ENCODE measurements around the gene TUBA4B. TPM values are rescaled to one million over a fixed set of nuclear protein-coding genes. Genes with fewer than 3 reads are reported as not detected.

The TUBA4B gene
- 0.17 TPM in 1 of 2 replicates, not detected in the other for total RNA-seq

DNA sequence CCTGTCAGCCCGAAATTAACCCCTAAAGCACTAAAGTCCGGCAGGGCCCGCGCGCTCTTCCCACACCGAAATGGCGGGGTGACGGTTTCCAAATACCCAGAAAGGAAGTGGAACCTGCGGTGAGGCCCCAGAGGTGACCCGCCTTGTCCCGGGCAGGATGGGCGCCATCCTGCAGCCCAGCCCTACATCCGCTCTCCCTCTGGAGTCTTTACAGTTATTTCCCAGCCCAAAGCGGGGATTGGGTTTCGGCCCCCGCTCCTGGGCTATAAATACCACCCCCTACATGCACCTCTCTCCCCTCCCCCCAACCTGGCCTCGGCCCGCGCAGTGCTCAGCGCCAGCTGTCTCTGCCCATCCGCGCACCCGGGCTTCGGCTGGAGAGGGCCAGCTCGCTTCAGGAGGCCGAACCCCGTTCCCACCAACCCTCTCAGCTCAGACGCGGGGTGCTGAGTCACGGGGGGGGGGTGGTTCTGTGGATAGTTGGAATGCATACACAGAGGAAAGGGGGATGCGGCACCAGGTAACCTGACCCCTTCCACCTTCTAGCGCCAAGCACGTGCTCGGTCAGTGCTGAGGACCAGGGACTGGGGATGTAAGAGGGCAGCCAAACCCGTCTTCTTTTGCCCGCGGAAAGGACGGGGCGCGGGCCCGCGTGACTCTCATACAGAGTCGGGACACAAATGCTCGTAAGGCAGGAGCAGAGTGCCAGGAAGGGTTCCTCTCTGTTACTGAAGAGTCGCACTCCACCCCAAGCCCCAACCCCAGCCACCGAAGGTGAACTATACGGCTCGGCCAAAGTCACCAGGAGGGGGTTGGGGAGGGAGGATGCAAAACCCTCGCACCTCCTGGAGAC, at the start of gene TUBA4B:
TUBA4B (plus strand) TSS at position 344 of the 853 bp plus-strand sequence; CDS start at position 509, 165 bp downstream.
- intact Hi-C loops (cut with micrococcal nuclease) = loop anchor here (1.0 to 5.0 kb wide), 10 partner anchors 8 to 982 kb away; partner anchors contain the start of genes AAMP, ANKZF1, ATG9A and DNAJB2

DNA sequence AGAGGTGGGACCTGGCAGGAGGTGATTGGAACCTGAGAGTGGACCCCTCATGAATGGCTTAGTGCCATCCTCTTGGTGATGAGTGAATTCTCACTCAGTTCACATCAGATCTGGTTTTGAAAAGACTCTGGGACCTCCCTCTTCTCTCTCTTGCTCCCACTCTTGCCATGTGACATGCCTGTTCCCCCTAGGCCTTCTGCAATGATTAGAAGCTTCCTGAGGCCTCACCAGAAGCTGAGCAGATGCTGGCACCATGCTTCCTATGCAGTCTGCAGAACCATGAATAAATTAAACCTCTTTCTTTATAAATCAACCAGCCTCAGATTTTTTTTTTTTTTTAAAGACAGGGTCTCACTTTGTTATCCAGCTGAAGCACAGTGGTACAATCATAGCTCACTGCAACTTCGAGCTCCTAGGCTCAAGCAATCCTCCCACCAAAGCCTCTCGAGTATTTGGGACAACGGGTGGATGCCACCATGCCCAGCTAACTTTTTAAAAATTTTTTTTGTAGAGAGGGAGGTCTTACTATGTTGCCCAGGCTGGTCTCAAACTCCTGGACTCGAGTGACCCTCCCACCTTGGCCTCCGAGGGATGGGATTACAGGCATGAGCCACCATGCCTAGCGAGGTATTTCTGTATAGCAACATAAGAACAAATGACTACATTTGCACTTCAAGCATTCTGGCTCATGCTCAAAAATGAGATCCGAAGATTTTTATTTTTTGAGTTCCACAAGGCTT, 48.4 kb upstream of the TUBA4B start:
- intact Hi-C loops (cut with micrococcal nuclease) = loop anchor here (5.0 kb wide), 2 partner anchors 338 to 492 kb away; partner anchors contain the start of genes CHPF, TMEM198 and TTLL4

DNA sequence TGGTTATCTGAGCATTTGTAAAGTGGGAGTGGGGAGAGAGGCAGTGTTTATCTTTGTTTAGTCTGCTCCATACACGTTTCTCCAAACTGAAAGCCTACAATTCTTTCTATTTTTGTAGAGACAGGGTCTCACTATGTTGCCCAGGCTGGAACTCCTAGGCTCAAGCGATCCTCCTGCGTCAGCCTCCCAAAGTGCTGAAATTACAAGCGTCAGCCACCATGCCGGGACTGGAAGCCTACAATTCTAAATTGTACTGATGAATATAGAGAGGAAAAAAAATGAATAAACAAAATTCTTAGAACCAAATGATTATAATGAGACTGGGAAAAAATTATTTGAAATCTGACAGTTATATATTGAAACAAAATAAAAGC, 47.9 kb upstream of the TUBA4B start:
- intact Hi-C loops (cut with micrococcal nuclease) = loop anchor here (5.0 kb wide), 2 partner anchors 337 to 493 kb away; partner anchors contain the start of genes CHPF, TMEM198 and TTLL4

DNA sequence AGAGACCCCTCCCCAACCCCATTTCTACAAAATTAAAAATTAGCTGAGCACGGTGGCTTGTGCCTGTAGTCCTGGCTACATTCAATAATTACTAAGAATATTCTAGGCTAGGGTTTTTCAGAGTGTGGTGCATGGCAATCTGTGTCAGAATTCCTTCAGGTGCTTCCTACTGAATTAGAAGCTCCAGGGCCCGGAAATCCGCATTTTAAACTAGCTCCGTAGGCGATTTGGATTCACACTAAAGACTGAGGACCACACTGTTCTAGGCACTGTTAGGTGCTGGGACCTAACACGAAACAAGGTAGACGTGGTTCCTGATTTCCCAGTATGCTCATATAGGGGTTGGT, 47.1 kb upstream of the TUBA4B start:
- intact Hi-C loops (cut with micrococcal nuclease) = loop anchor here (1.0 to 5.0 kb wide), 15 partner anchors 13 to 809 kb away; partner anchors contain the start of genes ANKZF1, ATG9A, CHPF and CNOT9

DNA sequence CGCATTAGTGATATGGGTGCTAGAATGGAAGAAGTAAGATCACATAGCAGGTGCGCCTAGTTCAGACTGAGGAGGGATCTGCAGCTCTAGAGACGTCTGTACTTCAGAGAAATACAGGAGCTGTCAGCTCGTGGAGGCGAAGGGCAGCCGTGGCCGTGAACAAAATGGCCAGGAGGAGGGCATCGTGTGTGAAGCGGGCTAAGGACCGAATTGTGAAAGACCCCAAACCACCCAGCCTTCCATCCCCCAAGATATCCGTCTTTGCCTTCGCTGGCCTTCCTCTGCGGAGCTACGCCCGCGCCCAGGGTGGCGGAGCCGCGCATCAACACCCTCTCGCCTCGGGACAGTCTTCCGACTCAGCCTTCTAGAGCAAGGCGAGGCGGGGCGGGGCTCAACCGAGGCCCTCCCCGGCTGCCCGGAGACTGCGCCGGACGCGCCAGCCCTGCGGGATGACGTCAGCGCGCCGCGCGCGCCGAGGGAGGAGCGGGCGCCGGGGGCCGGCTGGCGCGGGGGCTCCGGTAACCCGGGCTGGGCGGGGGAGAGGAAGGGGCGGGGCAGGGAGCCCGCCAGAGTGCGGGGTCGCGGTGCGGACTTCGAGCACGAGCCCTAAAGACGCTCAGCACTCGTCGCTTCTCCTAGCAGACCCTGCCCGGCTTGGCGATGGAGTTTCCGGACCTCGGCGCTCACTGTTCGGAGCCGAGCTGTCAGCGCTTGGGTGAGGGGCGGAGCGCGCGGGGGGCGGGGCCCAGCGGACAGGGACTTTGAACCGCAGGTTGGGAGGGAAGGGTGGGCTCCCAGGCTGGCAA, 46.5 kb upstream of the TUBA4B start, which contains the start of gene ZFAND2B:
ZFAND2B (plus strand) TSS at position 455 of the 806 bp plus-strand sequence; CDS start at position 661, 206 bp downstream.
- intact Hi-C loops (cut with micrococcal nuclease) = loop anchor here (1.0 to 5.0 kb wide), 15 partner anchors 13 to 810 kb away; partner anchors contain the start of genes ANKZF1, ATG9A, CHPF and CNOT9

DNA sequence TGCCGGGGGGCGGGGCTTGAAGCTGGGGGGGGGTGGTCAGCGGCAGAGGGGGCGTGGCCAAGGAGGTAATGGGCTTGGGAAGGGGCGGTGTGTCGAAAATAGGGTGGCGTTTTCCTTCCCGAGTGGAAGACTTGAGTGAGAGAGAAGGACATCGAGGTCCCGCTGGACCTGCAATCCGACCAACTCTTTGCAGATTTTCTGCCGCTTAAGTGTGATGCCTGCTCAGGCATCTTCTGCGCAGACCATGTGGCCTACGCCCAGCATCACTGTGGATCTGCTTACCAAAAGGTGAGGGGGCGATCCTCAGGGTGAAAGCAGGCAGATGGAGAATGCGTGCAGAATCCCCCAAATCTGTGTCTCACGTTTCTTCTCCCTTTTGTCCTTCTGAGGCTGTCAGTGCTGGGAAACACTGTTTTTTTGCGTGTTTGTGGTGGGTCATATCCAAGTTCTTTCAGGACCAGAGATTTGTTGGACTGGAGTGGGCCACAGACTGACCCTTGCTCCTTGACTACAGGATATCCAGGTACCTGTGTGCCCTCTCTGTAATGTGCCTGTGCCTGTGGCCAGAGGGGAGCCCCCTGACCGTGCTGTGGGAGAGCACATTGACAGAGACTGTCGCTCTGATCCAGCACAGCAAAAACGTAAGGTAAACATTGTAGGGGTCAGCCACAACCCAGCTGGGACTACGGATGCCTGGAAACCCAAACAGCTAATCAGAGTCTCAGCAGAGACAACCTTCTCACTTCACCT, 45.7 kb upstream of the TUBA4B start:
- intact Hi-C loops (cut with micrococcal nuclease) = loop anchor here (2.0 to 5.0 kb wide), 4 partner anchors 299 to 811 kb away; partner anchors contain the start of genes CHPF, TMEM198 and TTLL4

DNA sequence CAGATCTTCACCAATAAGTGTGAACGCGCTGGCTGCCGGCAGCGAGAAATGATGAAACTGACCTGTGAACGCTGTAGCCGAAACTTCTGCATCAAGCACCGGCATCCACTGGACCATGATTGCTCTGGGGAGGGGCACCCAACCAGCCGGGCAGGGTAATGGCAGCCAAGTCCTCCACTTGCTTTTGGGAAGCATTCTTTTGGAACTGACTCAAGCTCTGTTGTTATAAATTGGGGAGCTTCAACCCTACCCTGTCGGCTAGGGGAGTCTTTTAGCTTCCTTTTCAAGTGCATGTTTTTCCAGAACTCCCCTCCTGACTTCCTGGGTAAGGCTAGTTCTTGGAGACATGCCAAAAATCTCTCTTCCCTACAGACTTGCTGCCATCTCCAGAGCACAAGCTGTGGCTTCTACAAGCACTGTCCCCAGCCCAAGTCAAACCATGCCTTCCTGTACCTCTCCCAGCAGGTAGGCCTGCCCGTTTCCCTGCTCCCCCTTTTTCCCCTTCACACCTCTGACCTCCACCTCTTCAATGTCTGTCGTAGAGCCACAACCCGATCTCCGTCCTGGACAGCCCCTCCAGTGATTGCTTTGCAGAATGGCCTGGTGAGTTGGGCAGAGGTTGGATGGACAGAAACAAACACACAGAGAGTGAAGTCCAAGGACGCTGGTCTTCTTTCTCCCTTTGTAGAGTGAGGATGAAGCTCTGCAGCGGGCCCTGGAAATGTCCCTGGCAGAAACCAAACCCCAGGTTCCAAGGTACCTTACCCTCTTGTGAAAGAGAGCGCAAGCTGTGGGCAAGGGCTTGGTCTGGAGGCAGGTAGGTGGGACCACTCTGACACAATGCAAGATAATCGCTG, 44.9 kb upstream of the TUBA4B start:
- intact Hi-C loops (cut with micrococcal nuclease) = loop anchor here (2.0 to 5.0 kb wide), 4 partner anchors 299 to 811 kb away; partner anchors contain the start of genes CHPF, TMEM198 and TTLL4

DNA sequence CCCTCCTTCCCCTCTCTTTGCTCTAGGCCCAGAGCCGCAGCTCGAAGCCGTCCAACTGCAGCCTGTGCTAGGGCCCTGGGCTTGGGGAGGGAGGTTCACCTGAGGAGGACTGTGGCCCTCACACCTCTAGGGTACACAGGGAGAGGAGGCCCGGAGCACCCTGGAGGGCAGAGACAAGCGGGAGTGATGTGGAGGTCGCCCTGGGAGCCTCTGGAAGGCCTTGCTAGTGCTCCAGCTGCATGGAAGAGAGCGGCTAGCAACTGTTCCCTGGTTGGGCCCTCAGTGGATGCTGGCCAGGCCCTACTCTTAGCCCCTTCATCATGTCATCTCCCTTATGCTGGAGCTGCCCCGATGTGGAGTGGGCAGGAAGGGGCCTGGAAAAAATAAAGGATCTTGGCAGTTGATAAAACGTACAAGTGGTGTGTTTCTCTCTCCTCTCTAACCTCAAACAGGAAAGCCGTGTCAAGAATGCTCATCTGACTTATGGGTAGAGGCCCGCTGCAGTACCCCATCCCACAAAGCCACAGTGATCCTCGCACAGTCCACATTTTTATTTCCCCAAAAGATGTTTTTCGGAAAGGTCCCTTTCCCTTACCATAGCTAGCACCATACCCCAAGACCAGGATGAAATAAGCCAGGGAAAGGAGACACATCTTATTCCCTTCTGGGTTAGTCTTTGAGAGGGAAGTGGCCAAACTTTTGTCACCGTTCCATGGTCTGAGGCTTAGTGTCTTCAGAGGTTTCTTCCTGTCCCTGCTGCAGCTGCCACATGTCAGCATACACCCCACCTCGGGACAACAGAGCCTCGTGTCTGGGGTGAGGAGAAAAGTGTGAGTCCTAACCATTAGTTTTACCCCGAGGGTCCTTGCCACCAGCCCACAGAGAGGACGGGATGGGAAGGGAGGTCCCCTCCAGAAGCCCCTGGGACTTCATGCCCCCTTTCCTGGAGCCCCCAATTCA, 43.5 kb upstream of the TUBA4B start:
- intact Hi-C loops (cut with micrococcal nuclease) = loop anchor here (5.0 kb wide), 2 partner anchors 333 to 497 kb away; partner anchors contain the start of genes CHPF, TMEM198 and TTLL4

DNA sequence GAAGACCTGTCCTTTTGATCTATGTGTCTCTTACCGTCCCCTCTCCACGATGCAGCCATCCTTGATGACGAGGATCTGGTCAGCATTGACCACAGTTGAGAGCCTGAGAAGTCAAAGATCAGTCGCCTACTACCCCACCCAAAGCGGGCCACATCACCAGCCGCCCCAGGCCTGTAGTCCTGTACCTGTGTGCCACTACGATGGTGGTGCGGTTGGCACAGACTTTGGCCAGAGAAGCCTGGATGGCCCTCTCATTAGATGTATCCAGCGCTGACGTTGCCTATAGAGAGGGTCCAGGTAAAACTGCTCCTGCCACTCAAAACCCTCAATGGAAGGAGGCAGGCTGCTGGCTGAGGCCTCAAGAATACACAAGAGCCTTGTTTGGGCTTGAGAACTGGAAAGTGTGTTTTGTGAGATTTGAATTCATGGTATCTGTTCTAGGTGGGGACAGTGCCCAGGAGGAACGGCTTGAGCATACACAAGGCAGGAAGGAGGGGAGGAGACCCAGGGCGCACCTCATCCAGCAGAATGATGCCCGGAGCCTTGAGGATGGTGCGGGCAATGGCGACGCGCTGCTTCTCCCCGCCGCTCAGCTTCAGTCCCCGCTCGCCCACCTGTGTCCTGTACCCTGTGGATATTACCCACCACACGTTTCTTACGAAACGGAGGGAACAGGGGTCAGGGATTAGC, 42.7 kb upstream of the TUBA4B start:
- intact Hi-C loops (cut with micrococcal nuclease) = no loop called here

DNA sequence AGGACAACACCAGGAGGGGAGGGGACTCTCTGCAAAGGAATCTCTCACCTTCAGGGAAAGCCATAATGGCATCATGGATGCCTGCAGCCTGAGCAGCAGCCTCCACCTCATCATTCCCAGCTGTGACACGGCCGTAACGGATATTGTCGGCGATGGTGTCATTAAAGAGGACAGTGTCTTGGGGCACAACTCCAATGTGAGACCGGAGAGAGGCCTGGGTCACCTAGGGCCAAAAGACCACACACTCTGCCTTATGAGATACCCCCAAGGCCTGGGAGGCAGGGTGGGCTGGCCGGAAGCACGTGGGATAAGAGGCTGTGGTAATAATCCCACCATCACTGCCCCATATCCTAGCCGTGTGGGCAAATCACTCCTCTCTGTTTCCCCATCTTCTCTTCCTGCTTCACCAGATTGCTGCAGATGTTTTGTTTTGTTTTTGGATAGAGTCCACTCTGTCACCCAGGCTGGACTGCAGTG, 42.1 kb upstream of the TUBA4B start:
- intact Hi-C loops (cut with micrococcal nuclease) = loop anchor here (1.0 kb wide), 5 partner anchors 34 to 153 kb away; partner anchors contain the start of genes DNAJB2 and NHEJ1

DNA sequence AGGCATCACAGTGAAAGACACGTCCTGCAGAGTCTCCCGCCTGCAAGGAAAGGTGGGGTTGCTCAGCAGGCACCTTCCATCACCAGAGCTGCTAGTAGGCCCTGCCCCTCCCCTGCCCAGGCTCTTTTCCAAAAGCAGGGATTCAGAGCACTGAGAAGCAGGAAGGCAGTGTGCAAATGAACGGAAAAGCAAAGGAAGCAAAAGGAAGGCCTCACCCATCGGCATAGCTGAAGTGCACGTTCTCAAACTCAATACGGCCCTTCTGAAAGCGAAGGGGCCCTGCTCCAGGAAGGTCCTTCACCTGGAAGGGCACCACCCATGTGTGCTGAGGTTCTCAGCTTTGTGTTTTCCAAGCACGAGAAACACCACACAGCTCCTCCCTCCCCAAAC, 40.0 kb upstream of the TUBA4B start:
- intact Hi-C loops (cut with micrococcal nuclease) = no loop called here

DNA sequence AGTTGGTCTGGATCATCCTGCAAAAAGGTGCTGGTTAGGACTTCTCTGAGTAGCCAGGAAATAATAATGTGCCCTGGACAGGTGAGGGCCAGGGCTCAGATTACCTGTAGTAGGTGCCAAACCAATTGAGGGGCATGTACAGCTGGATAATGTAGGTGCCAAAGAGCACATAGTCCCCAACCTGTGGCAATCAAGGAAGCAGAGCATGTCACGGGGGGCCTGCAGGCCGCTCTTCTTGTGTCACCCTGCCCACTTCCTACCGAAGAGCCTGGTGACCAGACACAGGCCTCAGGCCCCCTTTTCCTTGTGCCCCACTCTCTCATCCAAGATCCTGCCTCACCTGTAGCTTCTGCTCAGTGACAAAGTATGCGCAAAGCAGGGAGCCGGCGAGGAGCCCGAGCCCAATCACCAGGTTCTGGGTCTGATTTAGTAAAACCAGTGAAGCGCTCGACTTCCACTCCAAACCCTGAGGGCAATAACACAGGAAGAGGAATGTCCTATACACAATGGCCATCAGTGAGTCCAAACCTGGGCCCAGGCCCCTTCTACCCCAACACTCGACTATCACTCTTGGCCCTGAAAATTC, 39.5 kb upstream of the TUBA4B start:
- intact Hi-C loops (cut with micrococcal nuclease) = no loop called here

DNA sequence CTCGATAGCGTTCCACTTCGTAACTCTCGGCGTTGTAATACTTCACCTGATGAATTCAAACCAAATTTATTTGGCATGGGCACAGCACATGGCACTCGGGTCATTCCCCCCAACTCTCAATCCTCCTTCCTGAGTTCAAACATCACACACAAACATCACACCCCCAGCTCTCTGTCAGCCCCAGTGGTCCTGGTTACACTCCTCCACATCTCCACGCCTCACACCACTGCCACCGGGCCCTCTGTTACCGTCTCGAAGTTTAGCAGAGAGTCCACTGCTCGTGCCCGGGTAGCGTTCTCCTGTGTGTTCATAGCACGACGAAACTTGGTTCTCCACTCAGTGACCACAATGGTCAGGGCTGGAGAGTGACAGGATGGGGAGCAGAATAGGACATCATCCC, 38.9 kb upstream of the TUBA4B start:
- intact Hi-C loops (cut with micrococcal nuclease) = no loop called here

DNA sequence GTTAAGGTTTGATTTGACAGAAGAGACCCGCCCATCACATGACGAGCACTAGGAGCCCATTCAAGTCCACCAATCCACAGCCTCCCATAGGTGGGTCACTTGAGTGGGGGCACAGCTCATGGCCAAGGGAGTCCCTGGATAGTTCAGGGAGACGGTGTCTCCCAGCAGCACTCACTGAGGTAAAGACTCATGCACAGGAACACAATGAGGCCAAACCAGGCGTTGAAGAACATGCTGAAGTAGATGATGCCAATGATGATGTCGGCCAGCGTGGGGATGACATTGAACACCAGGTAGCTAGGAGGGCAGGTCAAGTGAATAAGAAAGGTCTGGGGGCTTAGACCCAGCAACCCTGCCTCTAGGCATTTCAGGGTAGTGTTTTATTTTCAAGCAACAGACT, 38.3 kb upstream of the TUBA4B start:
- intact Hi-C loops (cut with micrococcal nuclease) = no loop called here

DNA sequence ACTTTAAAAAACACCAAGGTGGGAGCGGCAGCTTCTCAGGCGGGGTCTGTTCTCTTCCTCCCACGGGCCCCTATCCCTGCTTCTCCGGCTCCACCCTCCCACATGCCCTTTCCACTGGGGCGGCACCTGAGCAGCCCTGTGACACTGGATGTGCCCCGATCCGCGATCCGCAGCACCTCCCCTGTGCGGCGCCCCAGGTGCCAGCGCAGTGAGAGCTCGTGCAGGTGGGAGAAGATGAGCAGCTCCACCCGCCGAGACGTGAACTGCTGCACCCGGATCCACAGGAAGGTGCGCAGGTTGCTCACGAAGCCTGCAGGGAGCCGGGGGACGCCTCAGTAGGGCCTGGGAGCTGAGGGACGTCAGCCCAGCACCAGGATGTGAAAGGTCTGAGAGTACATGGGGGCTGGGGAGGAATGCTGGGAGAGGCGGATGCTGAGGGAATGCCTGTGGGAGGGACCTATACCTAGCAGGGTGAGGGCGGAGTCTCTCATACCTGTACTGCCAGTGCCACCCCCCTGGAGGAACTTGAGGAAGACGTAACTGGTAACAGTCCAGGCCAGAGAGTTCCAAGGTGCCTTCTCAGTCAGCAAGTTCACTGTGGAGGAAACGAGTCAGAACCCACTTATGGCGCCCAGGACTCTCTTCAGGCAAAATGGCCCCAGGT, 37.0 kb upstream of the TUBA4B start:
- intact Hi-C loops (cut with micrococcal nuclease) = no loop called here

DNA sequence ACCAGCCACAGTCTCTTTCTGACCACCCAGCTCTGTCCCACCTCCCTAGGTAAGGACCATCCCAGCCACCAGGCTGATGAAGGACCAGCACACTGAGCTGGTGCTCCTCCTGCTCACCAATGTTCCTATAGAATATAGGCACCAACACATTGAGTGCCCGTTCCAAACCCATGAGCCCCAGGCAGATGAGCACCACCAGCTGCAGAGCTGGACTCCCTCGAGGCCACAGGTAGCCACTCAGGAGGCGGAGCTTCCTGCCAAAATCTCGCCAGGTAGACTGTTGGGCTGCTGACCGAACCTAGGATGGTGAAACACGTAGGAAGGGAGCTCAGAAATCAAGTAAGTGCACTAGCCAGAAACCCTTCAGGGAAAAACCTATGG, 36.5 kb upstream of the TUBA4B start:
- intact Hi-C loops (cut with micrococcal nuclease) = no loop called here

Data from T-helper 1 cell treated with Interleukin-12 subunit alpha and Interleukin-12 subunit beta and Interleukin-4 antibody, amounts not matched to agents 30 ng/mL and 1 ng/mL, for 36 hours (primary cell).